GM23338 (cell line): ENCODE measurements around the gene STAT1. TPM values are rescaled to one million over a fixed set of nuclear protein-coding genes. Genes with fewer than 3 reads are reported as not detected.

Experiments used
- ATAC-seq: fragments of 200-7000 bp; cut with Tn5 transposase; 3 replicates; pipeline ENCODE4 v1.9.1; 2020
- DNase-seq: peaks from one replicate; pipeline ENCODE4 v3.0.0-alpha.2; 2015; ENCODE audit warnings: low spot score
- H2AFZ ChIP-seq: fragments of 200-600 bp; sonication (generic); 2 replicates; pipeline ENCODE4 v1.8.0; 2016; ENCODE audit warnings: antibody characterized with exemption, mild to moderate bottlenecking, moderate library complexity
- H3F3A ChIP-seq: fragments of 200-600 bp; sonication (generic); replicated peaks from 2 replicates; pipeline ENCODE4 v1.8.0; 2017; ENCODE audit warnings: antibody characterized with exemption, mixed run types, low read depth
- H3K27ac ChIP-seq: fragments of 200-600 bp; sonication (generic); 2 replicates; pipeline ENCODE4 v1.6.1; 2016; ENCODE audit warnings: low read depth
- H3K27me3 ChIP-seq: fragments of 200-600 bp; sonication (generic); 2 replicates; pipeline ENCODE4 v1.8.0; 2016; ENCODE audit warnings: mild to moderate bottlenecking, mixed run types, moderate library complexity; ENCODE audit not compliant: insufficient read depth
- H3K36me3 ChIP-seq: fragments of 200-600 bp; sonication (generic); 2 replicates; pipeline ENCODE4 v1.8.0; 2016; ENCODE audit warnings: mild to moderate bottlenecking; ENCODE audit not compliant: insufficient read depth
- H3K4me1 ChIP-seq: fragments of 200-600 bp; sonication (generic); 2 replicates; pipeline ENCODE4 v1.8.0; 2016; ENCODE audit warnings: mild to moderate bottlenecking, moderate library complexity; ENCODE audit not compliant: insufficient read depth
- H3K4me2 ChIP-seq: fragments of 200-600 bp; sonication (generic); 2 replicates; pipeline ENCODE4 v1.7.1; 2017; ENCODE audit warnings: mixed run types
- H3K4me3 ChIP-seq: fragments of 200-600 bp; sonication (generic); 2 replicates; pipeline ENCODE4 v1.6.1; 2016; ENCODE audit warnings: mixed run types
- H3K79me2 ChIP-seq: fragments of 200-600 bp; sonication (generic); replicated peaks from 2 replicates; pipeline ENCODE4 v1.8.0; 2017; ENCODE audit warnings: mild to moderate bottlenecking; ENCODE audit not compliant: insufficient read depth
- H3K9me2 ChIP-seq: fragments of 200-600 bp; sonication (generic); 2 replicates; pipeline ENCODE4 v1.8.0; 2017; ENCODE audit not compliant: insufficient read depth
- H4K20me1 ChIP-seq: fragments of 200-600 bp; sonication (generic); replicated peaks from 2 replicates; pipeline ENCODE4 v1.8.0; 2017; ENCODE audit warnings: mild to moderate bottlenecking; ENCODE audit not compliant: insufficient read depth
- H3K27ac Mint-ChIP-seq: 2 replicates; pipeline ENCODE4 v1.8.0; 2020; ENCODE audit warnings: inconsistent platforms, mild to moderate bottlenecking, moderate library complexity, mixed read lengths
- H3K27me3 Mint-ChIP-seq: 3 replicates; pipeline ENCODE4 v1.8.0; 2022; ENCODE audit warnings: low read depth, mild to moderate bottlenecking, moderate library complexity, mixed read lengths, inconsistent platforms; ENCODE audit not compliant: insufficient read depth, poor library complexity
- H3K36me3 Mint-ChIP-seq: 3 replicates; pipeline ENCODE4 v1.8.0; 2021; ENCODE audit warnings: low read depth, mild to moderate bottlenecking, inconsistent platforms, moderate library complexity, mixed read lengths
- H3K4me1 Mint-ChIP-seq: 3 replicates; pipeline ENCODE4 v1.8.0; 2020; ENCODE audit warnings: mild to moderate bottlenecking, inconsistent platforms, mixed read lengths
- H3K4me3 Mint-ChIP-seq: 3 replicates; pipeline ENCODE4 v1.8.0; 2021; ENCODE audit warnings: moderate library complexity, mild to moderate bottlenecking, inconsistent platforms, mixed read lengths
- H3K9me3 Mint-ChIP-seq: 3 replicates; pipeline ENCODE4 v1.8.0; 2020; ENCODE audit warnings: moderate library complexity, mild to moderate bottlenecking, inconsistent platforms, mixed read lengths
- CREB1 ChIP-seq: fragments of 250-450 bp; sonication (Bioruptor Pico); IDR thresholded peaks from 2 replicates; pipeline ENCODE4 v1.5.0; 2020; ENCODE audit warnings: low read depth, mild to moderate bottlenecking, moderate library complexity
- CTCF ChIP-seq, 2 experiments: fragments of 200-600 bp in 1 of 2; sonication (generic) in 1 of 2; conservative IDR thresholded peaks; 2 replicates each; pipeline versions ENCODE4 v1.5.1 to v1.6.1; 2016 to 2017; ENCODE audit warnings: antibody characterized with exemption in 2 of 2, low read depth in 2 of 2, mild to moderate bottlenecking in 2 of 2, moderate library complexity in 1 of 2
- ETS1 ChIP-seq: IDR thresholded peaks from 2 replicates; pipeline ENCODE4 v1.6.1; 2016; ENCODE audit warnings: antibody characterized with exemption
- EZH2 ChIP-seq: fragments of 200-600 bp; sonication (generic); IDR thresholded peaks from one replicate; pipeline ENCODE4 v1.8.0; 2017; ENCODE audit warnings: antibody characterized with exemption, mild to moderate bottlenecking, low read depth; ENCODE audit not compliant: unreplicated experiment
- EZH2phosphoT487 ChIP-seq: fragments of 200-600 bp; sonication (generic); IDR thresholded peaks from one replicate; pipeline ENCODE4 v1.8.1; 2018; ENCODE audit warnings: antibody characterized with exemption; ENCODE audit not compliant: unreplicated experiment
- JUNB ChIP-seq: IDR thresholded peaks from one replicate; pipeline ENCODE4 v1.6.1; 2016; ENCODE audit warnings: antibody characterized with exemption; ENCODE audit not compliant: unreplicated experiment
- NANOG ChIP-seq: IDR thresholded peaks from 2 replicates; pipeline ENCODE4 v1.6.1; 2016; ENCODE audit warnings: antibody characterized with exemption, borderline replicate concordance
- POLR2AphosphoS5 ChIP-seq: IDR thresholded peaks from 2 replicates; pipeline ENCODE4 v1.6.1; 2016; ENCODE audit warnings: antibody characterized with exemption, low read depth
- REST ChIP-seq: IDR thresholded peaks from one replicate; pipeline ENCODE4 v1.6.1; 2018; ENCODE audit warnings: antibody characterized with exemption; ENCODE audit not compliant: unreplicated experiment
- STAT1 ChIP-seq: IDR thresholded peaks from one replicate; pipeline ENCODE4 v1.6.1; 2016; ENCODE audit warnings: antibody characterized with exemption; ENCODE audit not compliant: unreplicated experiment
- ZNF114 ChIP-seq: fragments of 250-450 bp; sonication (Bioruptor Pico); IDR thresholded peaks from 2 replicates; pipeline ENCODE4 v1.5.0; 2020; ENCODE audit warnings: mild to moderate bottlenecking, moderate library complexity
- ZNF331 ChIP-seq: fragments of 250-450 bp; sonication (Bioruptor Pico); IDR thresholded peaks from 2 replicates; pipeline ENCODE4 v1.5.0; 2020; ENCODE audit warnings: low read depth, mild to moderate bottlenecking, moderate library complexity
- ZNF462 ChIP-seq: fragments of 250-450 bp; sonication (Bioruptor Pico); IDR thresholded peaks from 2 replicates; pipeline ENCODE4 v1.5.0; 2020; ENCODE audit warnings: mild to moderate bottlenecking, moderate library complexity
- polyA plus RNA-seq: library from polyadenylated mRNA; unstranded; fragments of >200 nt; fragmentation: Nextera tagmentation; extraction: Ambion mirVana; gene quantifications from 2 replicates; pipeline ENCODE4 v1.2.1, GENCODE V29; 2016
- total RNA-seq: library from RNA; depleted of rRNA; stranded (reverse); fragments of >200 nt; shearing (Covaris generic); gene quantifications from 2 replicates; pipeline ENCODE4 v1.2.3, GENCODE V29; 2014

The STAT1 gene
- total and polyA plus RNA-seq, 2 experiments from 2014 or later: 15.1 to 47.4 TPM

- H3K36me3 Mint-ChIP-seq: no peaks in the 10 kb centered on the region
Measured at GRCh38 chr2:190948671-190949070, 65.3 kb downstream of the STAT1 start.

More at GRCh38 chr2:190948671-190949070, 65.3 kb downstream of the STAT1 start:
- Mint-ChIP-seq H3K9me3 (no peaks in the 10 kb centered on the region), H3K4me1 (peaks cover 9% of the 10 kb centered on the region; the same call in 2 of the 3 replicates), H3K27ac (no peak overlapping the region), H3K27me3 (no peaks in the 10 kb centered on the region), H3K4me3 (no peak overlapping the region)
- no peak for TF ChIP-seq REST
- no peak for TF ChIP-seq ZNF331 (CRISPR knock-in tag)
- no peak for TF ChIP-seq NANOG
- TF ChIP-seq ZNF114 (CRISPR knock-in tag): no peak
- TF ChIP-seq POLR2AphosphoS5: no peak
- TF ChIP-seq STAT1: no peak
- no peak for TF ChIP-seq ZNF462
- TF ChIP-seq ETS1: no peak
- TF ChIP-seq JUNB: no peak
- no peak for TF ChIP-seq EZH2phosphoT487
- TF ChIP-seq EZH2: no peak
- TF ChIP-seq CTCF (conservative IDR thresholded peaks at IDR 0.05; ENCODE audit: low read depth in 2 of 2): no peak
- TF ChIP-seq CREB1 (CRISPR knock-in tag): no peak
- peaks cover 9% of the 10 kb centered on the region; the same call in 1 of the 2 replicates for H3K4me1 ChIP-seq
- H3K27me3 ChIP-seq: no peaks in the 10 kb centered on the region
- no peak overlapping the region for H3K4me2 ChIP-seq
- no peak overlapping the region for H3K4me3 ChIP-seq
- DNase-seq (no peak), ATAC-seq (peak; percentile 46)
- no peaks in the 10 kb centered on the region for H3K79me2 ChIP-seq
- H2AFZ ChIP-seq: no peak overlapping the region
- no peaks in the 10 kb centered on the region for H3F3A ChIP-seq
- no peaks in the 10 kb centered on the region for H3K36me3 ChIP-seq
- H3K9me2 ChIP-seq: no peaks in the 10 kb centered on the region
- no peaks in the 10 kb centered on the region for H4K20me1 ChIP-seq
- H3K27ac ChIP-seq: no peak overlapping the region
